Hematopoietic multipotent progenitor cell treated with erythropoietin and hydrocortisone succinate and interleukin-3 and kit ligand, for 17 days (in vitro differentiated cells): ENCODE results near the gene RBM23.

Experiments
- DNase-seq: peaks from one replicate; pipeline ENCODE4 v3.0.0-alpha.2; 2015; ENCODE audit warnings: low spot score

The RBM23 gene

GRCh38 chr14:22885975-22886374, 33.0 kb downstream of the RBM23 start:
- DNase-seq, result no peak

GRCh38 chr14:22884738-22885523, 34.0 kb downstream of the RBM23 start:
- no peak for DNase-seq

GRCh38 chr14:22884076-22884737, 34.7 kb downstream of the RBM23 start:
- no peak for DNase-seq

- DNase-seq, result no peak
These were observed 35.6 kb downstream of the RBM23 start, which contains the start of gene REM2 for GRCh38 chr14:22883173-22883976. Gene REM2 (plus strand): TSS chr14:22883222. CDS start chr14:22883288, 66 bp downstream.

- no peak for DNase-seq
These were observed 36.3 kb downstream of the RBM23 start for GRCh38 chr14:22882529-22883172.

GRCh38 chr14:22882064-22882463, 36.9 kb downstream of the RBM23 start:
- DNase-seq, result no peak

GRCh38 chr14:22878271-22879246, 40.4 kb downstream of the RBM23 start:
- DNase-seq, result no peak

- no peak for DNase-seq
These were observed 41.9 kb downstream of the RBM23 start for GRCh38 chr14:22877000-22877501.

- no peak for DNase-seq
These were observed 43.1 kb downstream of the RBM23 start for GRCh38 chr14:22875748-22876319.

- no peak for DNase-seq
These were observed 43.8 kb downstream of the RBM23 start for GRCh38 chr14:22875003-22875747.

- DNase-seq, result no peak
These were observed 46.0 kb downstream of the RBM23 start for GRCh38 chr14:22872833-22873520.

GRCh38 chr14:22872033-22872832, 46.7 kb downstream of the RBM23 start:
- DNase-seq, result peak; percentile 96

GRCh38 chr14:22871224-22872032, 47.5 kb downstream of the RBM23 start, which contains the start of gene LRP10:
Gene LRP10 (plus strand): TSS chr14:22871740. CDS start chr14:22872304, 564 bp downstream.
- DNase-seq, result peak; percentile 94

GRCh38 chr14:22870811-22871223, 48.1 kb downstream of the RBM23 start:
- DNase-seq, result no peak

GRCh38 chr14:22866874-22867273, 52.1 kb downstream of the RBM23 start:
- no peak for DNase-seq

- DNase-seq, result peak; percentile 31
These were observed 53.2 kb downstream of the RBM23 start for GRCh38 chr14:22865424-22866405.
